CD4-positive, alpha-beta T cell treated with Interleukin-1 beta for 1 hour (primary cell): ENCODE results near the gene DOCK3.
"Not testable (repeated sequence)": the region's sequence is repeated elsewhere in the genome, so short reads cannot be mapped to it uniquely, and the experiment has no call there.

ENCODE experiments used
- DNase-seq, 2 donors: peaks; one replicate each; pipeline ENCODE4 v3.0.0-alpha.2; 2020 to 2022

The DOCK3 gene

GRCh38 chr3:51268132-51268531, 593.4 kb downstream of the DOCK3 start:
- DNase-seq: no peak

GRCh38 chr3:51269466-51269865, 594.7 kb downstream of the DOCK3 start:
- DNase-seq: no peak

- no peak for DNase-seq
Observed at GRCh38 chr3:51270559-51270958, 595.8 kb downstream of the DOCK3 start.

GRCh38 chr3:51271172-51271571, 596.4 kb downstream of the DOCK3 start:
- DNase-seq: peak in 1 of 2 donors; percentile 11

GRCh38 chr3:51274052-51274451, 599.3 kb downstream of the DOCK3 start:
- DNase-seq: no peak

- DNase-seq: no peak
Observed at GRCh38 chr3:51275111-51275805, 600.5 kb downstream of the DOCK3 start.

GRCh38 chr3:51276046-51276445, 601.3 kb downstream of the DOCK3 start:
- DNase-seq: no peak

- DNase-seq: no peak
Observed at GRCh38 chr3:51279448-51279847, 604.7 kb downstream of the DOCK3 start.

- no peak for DNase-seq
Observed at GRCh38 chr3:51280176-51280575, 605.4 kb downstream of the DOCK3 start.

GRCh38 chr3:51282931-51283330, 608.2 kb downstream of the DOCK3 start:
- DNase-seq: no peak

GRCh38 chr3:51283421-51283820, 608.7 kb downstream of the DOCK3 start:
- DNase-seq: no peak

GRCh38 chr3:51295625-51296024, 620.9 kb downstream of the DOCK3 start:
- no peak for DNase-seq

- no peak for DNase-seq
Observed at GRCh38 chr3:51297333-51297732, 622.6 kb downstream of the DOCK3 start.

- no peak for DNase-seq
Observed at GRCh38 chr3:51304230-51304629, 629.5 kb downstream of the DOCK3 start.

- no peak for DNase-seq
Observed at GRCh38 chr3:51306093-51306492, 631.4 kb downstream of the DOCK3 start.

GRCh38 chr3:51307458-51307857, 632.7 kb downstream of the DOCK3 start:
- DNase-seq: no peak

GRCh38 chr3:51307945-51308607, 633.3 kb downstream of the DOCK3 start:
- DNase-seq: not testable (repeated sequence)

GRCh38 chr3:51311055-51311454, 636.3 kb downstream of the DOCK3 start:
- DNase-seq: peak in 1 of 2 donors; percentile 42

- no peak for DNase-seq
Observed at GRCh38 chr3:51328206-51328605, 653.5 kb downstream of the DOCK3 start.

GRCh38 chr3:51330046-51330445, 655.3 kb downstream of the DOCK3 start:
- no peak for DNase-seq

GRCh38 chr3:51332156-51332555, 657.4 kb downstream of the DOCK3 start:
- no peak for DNase-seq

GRCh38 chr3:51333021-51333420, 658.3 kb downstream of the DOCK3 start:
- DNase-seq: no peak

- no peak for DNase-seq
Observed at GRCh38 chr3:51336261-51336660, 661.5 kb downstream of the DOCK3 start.

- no peak for DNase-seq
Observed at GRCh38 chr3:51337666-51338065, 662.9 kb downstream of the DOCK3 start.

- DNase-seq: no peak
Observed at GRCh38 chr3:51338632-51339031, 663.9 kb downstream of the DOCK3 start.
